Measurements from ENCODE around the gene CALR.

CALR gene

DNA sequence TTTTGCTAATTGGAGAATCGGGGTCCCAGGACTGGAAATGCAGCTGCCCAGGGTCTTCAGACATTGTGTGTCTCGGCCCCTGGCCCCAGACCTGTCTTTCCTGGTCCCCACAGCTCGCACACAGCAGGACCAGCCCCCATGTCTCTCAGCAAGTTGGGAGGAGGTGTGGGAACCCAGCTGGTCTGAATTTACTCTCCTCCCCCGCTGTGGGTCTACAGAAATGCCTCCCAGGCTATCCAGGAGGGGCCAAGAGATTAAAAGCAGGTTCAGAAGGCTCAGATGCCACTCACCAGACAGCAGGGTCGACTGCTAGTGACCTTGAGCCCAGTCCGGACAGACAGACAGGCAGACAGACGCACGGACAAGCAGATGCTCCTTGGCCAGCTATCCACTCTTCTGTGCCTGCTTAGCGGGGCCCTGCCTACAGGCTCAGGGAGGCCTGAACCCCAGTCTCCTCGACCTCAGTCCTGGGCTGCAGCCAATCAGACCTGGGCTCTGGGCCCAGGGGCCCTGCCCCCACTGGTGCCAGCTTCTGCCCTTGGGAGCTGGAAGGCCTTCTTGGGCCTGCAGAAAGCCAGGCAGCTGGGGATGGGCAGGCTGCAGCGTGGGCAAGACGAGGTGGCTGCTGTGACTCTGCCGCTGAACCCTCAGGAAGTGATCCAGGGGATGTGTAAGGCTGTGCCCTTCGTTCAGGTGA is 31.0 kb downstream of the CALR start, which contains the start of gene DAND5:
TSS of gene DAND5 (plus strand) at position 285 of the 697 bp plus-strand sequence. CDS start at position 370, 85 bp downstream.
- no peak within 1 kb of the TSS for H3K4me3 ChIP-seq (replicated peaks; ENCODE audit: insufficient read depth, low read length)
- H3K27me3 ChIP-seq (ENCODE audit: insufficient read depth, poor library complexity, severe bottlenecking): no peaks in the 10 kb centered on the region
- H3K27ac ChIP-seq (replicated peaks): no peak within 1 kb of the TSS
- TF ChIP-seq CTCF (IDR thresholded peaks at IDR 0.05; ENCODE audit: insufficient read depth, low read length) (no peak), SPI1 (IDR thresholded peaks at IDR 0.05; ENCODE audit: borderline replicate concordance, low read depth) (no peak), POLR2AphosphoS5 (IDR thresholded peaks at IDR 0.05; ENCODE audit: low read depth) (no peak), REST (IDR thresholded peaks at IDR 0.05; ENCODE audit: insufficient replicate concordance, low read depth) (no peak), GABPA (IDR thresholded peaks at IDR 0.05; ENCODE audit: low read depth) (no peak)
- DNase-seq (ENCODE audit: low read depth in 1 of 2, low spot score in 1 of 2): no peak

- H3K4me3 ChIP-seq (replicated peaks; ENCODE audit: insufficient read depth, low read length): no peak overlapping the region
- no peaks in the 10 kb centered on the region for H3K27me3 ChIP-seq (ENCODE audit: insufficient read depth, poor library complexity, severe bottlenecking)
- H3K27ac ChIP-seq (replicated peaks): no peak overlapping the region
- no peak for DNase-seq (ENCODE audit: low read depth in 1 of 2, low spot score in 1 of 2)
- TF ChIP-seq POLR2AphosphoS5 (IDR thresholded peaks at IDR 0.05; ENCODE audit: low read depth) (no peak), SPI1 (IDR thresholded peaks at IDR 0.05; ENCODE audit: borderline replicate concordance, low read depth) (no peak), GABPA (IDR thresholded peaks at IDR 0.05; ENCODE audit: low read depth) (no peak), REST (IDR thresholded peaks at IDR 0.05; ENCODE audit: insufficient replicate concordance, low read depth) (no peak), CTCF (IDR thresholded peaks at IDR 0.05; ENCODE audit: insufficient read depth, low read length) (no peak)
Measured at GRCh38 chr19:12970070-12970820, 31.8 kb downstream of the CALR start.

GRCh38 chr19:12973236-12973635 is 34.8 kb downstream of the CALR start:
- Histone ChIP-seq H3K27ac (replicated peaks) (no peak overlapping the region), H3K27me3 (ENCODE audit: insufficient read depth, poor library complexity, severe bottlenecking) (no peaks in the 10 kb centered on the region), H3K4me3 (replicated peaks; ENCODE audit: insufficient read depth, low read length) (no peak overlapping the region)
- no peak for DNase-seq (ENCODE audit: low read depth in 1 of 2, low spot score in 1 of 2)
- TF ChIP-seq POLR2AphosphoS5 (IDR thresholded peaks at IDR 0.05; ENCODE audit: low read depth) (no peak), GABPA (IDR thresholded peaks at IDR 0.05; ENCODE audit: low read depth) (no peak), SPI1 (IDR thresholded peaks at IDR 0.05; ENCODE audit: borderline replicate concordance, low read depth) (no peak), CTCF (IDR thresholded peaks at IDR 0.05; ENCODE audit: insufficient read depth, low read length) (no peak), REST (IDR thresholded peaks at IDR 0.05; ENCODE audit: insufficient replicate concordance, low read depth) (no peak)

Data from HL-60 (cell line).